ENCODE data around the gene CNTROB. TPM values are rescaled to one million over a fixed set of nuclear protein-coding genes. Genes with fewer than 3 reads are reported as not detected.

CNTROB gene
- total and polyA plus RNA-seq, 2 of the 4 experiments (the other 2 are of a cell fraction), result 12.7 to 26.4 TPM

DNA sequence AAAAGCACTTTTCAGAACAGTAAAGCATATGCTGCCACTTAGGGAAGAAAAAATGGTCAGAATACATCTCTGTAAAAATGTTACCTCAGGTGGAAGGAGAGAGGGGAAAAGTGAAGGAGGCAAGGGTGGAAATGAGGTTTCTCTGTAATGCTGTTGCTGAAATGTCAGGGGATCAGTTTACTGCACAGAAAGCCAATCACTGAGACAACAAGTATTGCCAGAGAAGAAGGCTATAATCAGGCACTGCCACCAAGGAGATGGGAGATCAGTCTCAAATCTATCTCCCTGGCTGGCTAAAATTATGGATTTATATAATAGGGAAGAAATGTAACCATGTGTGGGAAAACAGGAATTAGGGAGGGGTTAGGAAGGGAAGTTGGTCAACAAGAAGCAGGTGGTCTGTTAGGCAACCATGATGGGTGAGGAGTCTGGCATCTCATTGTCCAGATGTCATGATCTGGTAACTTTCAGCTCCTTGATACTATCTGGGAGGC is 42.7 kb downstream of the CNTROB start:
- ATAC-seq (ENCODE audit: low read depth) (no peak), DNase-seq (no peak)
- no peak overlapping the region for H4K91ac ChIP-seq (ENCODE audit: insufficient read depth, low read depth, low read length)
- no peaks in the 10 kb centered on the region for H3K9me1 ChIP-seq (ENCODE audit: insufficient read depth, low read length)
- in situ Hi-C loops (cut with MboI; ENCODE audit: low sequenced_read_pairs), result loop anchor here (25.0 kb wide), 1 partner anchor 237 kb away; no protein-coding TSS in a partner anchor
- intact Hi-C loops (cut with micrococcal nuclease), result no loop called here
- CTCF ChIA-PET, result no interaction called here
- H4K5ac ChIP-seq (ENCODE audit: low read depth, low read length), result no peak overlapping the region
- H2BK20ac ChIP-seq (ENCODE audit: low read depth, low read length), result no peak overlapping the region
- H3K56ac ChIP-seq (ENCODE audit: extremely low read depth, insufficient read depth, low read length), result no peak overlapping the region
- POLR2A ChIA-PET (ENCODE audit: unreplicated experiment), result interaction anchor here (0.5 kb wide), 1 partner anchor 139 kb away, joined by 11 read pairs; no protein-coding TSS in a partner anchor
- H2BK5ac ChIP-seq (ENCODE audit: low read depth, low read length, poor library complexity, severe bottlenecking), result no peak overlapping the region
- dilution Hi-C loops (cut with HindIII; ENCODE audit: low sequenced_read_pairs, unreplicated experiment), result no loop called here
- no peaks in the 10 kb centered on the region for H3K36me3 ChIP-seq (ENCODE audit: control insufficient read depth, insufficient read depth, low read length)
- TF ChIP-seq MAZ (IDR thresholded peaks at IDR 0.05; ENCODE audit: borderline replicate concordance, low read depth, low read length) (no peak), SMC3 (IDR thresholded peaks at IDR 0.05; ENCODE audit: low read depth, low read length) (no peak), CHD1 (IDR thresholded peaks at IDR 0.05; ENCODE audit: low read depth, low read length) (no peak), RAD21 (IDR thresholded peaks at IDR 0.05; ENCODE audit: low read length) (no peak), BHLHE40 (IDR thresholded peaks at IDR 0.05; ENCODE audit: low read depth, low read length) (no peak), RCOR1 (IDR thresholded peaks at IDR 0.05; ENCODE audit: insufficient replicate concordance, low read length) (no peak), RFX5 (IDR thresholded peaks at IDR 0.05; ENCODE audit: low read depth, low read length) (no peak), MXI1 (IDR thresholded peaks at IDR 0.05; ENCODE audit: borderline replicate concordance, low read depth, low read length) (no peak), NFE2L2 (IDR thresholded peaks at IDR 0.05; ENCODE audit: low read depth, low read length) (no peak), FOS (IDR thresholded peaks at IDR 0.05; ENCODE audit: low read depth, low read length) (no peak), MAFK (IDR thresholded peaks at IDR 0.05; ENCODE audit: low read depth, low read length) (no peak), POLR2A (IDR thresholded peaks at IDR 0.05; ENCODE audit: low read depth, low read length) (no peak), CEBPB (IDR thresholded peaks at IDR 0.05; ENCODE audit: low read depth, low read length) (no peak)
- TF ChIP-seq, protein P1, sequence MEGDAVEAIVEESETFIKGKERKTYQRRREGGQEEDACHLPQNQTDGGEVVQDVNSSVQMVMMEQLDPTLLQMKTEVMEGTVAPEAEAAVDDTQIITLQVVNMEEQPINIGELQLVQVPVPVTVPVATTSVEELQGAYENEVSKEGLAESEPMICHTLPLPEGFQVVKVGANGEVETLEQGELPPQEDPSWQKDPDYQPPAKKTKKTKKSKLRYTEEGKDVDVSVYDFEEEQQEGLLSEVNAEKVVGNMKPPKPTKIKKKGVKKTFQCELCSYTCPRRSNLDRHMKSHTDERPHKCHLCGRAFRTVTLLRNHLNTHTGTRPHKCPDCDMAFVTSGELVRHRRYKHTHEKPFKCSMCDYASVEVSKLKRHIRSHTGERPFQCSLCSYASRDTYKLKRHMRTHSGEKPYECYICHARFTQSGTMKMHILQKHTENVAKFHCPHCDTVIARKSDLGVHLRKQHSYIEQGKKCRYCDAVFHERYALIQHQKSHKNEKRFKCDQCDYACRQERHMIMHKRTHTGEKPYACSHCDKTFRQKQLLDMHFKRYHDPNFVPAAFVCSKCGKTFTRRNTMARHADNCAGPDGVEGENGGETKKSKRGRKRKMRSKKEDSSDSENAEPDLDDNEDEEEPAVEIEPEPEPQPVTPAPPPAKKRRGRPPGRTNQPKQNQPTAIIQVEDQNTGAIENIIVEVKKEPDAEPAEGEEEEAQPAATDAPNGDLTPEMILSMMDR (conservative IDR thresholded peaks at IDR 0.05; ENCODE audit: low read depth, low read length), result no peak
- TF ChIP-seq, protein P2, sequence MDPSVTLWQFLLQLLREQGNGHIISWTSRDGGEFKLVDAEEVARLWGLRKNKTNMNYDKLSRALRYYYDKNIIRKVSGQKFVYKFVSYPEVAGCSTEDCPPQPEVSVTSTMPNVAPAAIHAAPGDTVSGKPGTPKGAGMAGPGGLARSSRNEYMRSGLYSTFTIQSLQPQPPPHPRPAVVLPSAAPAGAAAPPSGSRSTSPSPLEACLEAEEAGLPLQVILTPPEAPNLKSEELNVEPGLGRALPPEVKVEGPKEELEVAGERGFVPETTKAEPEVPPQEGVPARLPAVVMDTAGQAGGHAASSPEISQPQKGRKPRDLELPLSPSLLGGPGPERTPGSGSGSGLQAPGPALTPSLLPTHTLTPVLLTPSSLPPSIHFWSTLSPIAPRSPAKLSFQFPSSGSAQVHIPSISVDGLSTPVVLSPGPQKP (IDR thresholded peaks at IDR 0.05; ENCODE audit: borderline replicate concordance, low read depth, low read length), result no peak
- TF ChIP-seq, protein P3, sequence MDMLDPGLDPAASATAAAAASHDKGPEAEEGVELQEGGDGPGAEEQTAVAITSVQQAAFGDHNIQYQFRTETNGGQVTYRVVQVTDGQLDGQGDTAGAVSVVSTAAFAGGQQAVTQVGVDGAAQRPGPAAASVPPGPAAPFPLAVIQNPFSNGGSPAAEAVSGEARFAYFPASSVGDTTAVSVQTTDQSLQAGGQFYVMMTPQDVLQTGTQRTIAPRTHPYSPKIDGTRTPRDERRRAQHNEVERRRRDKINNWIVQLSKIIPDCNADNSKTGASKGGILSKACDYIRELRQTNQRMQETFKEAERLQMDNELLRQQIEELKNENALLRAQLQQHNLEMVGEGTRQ (IDR thresholded peaks at IDR 0.05; ENCODE audit: low read depth, low read length), result no peak
- H3K18ac ChIP-seq (ENCODE audit: low read depth, low read length), result no peak overlapping the region
- H3K4me1 ChIP-seq (ENCODE audit: control insufficient read depth, insufficient read depth, low read length), result no peaks in the 10 kb centered on the region
- no peak overlapping the region for H3K9ac ChIP-seq (ENCODE audit: low read depth, low read length)
- H2BK120ac ChIP-seq (ENCODE audit: low read depth, low read length), result no peak overlapping the region
- no peak overlapping the region for H3K4me2 ChIP-seq (ENCODE audit: low read depth, low read length)
- no peak overlapping the region for H3K23ac ChIP-seq (ENCODE audit: low read depth, low read length)
- no peak overlapping the region for H4K8ac ChIP-seq (ENCODE audit: low read depth in 2 of 2, low read length in 2 of 2)
- H3K4me3 ChIP-seq (ENCODE audit: insufficient read depth, low read depth, low read length), result no peak overlapping the region
- H4K20me1 ChIP-seq (ENCODE audit: insufficient read depth, low read length), result no peaks in the 10 kb centered on the region
- no TSS peak for BruUV-seq (replicated peaks)
- H2AFZ ChIP-seq (replicated peaks; ENCODE audit: low read length, poor library complexity), result no peak overlapping the region
- H3K4ac ChIP-seq (ENCODE audit: low read depth, low read length), result no peak overlapping the region
- H2BK15ac ChIP-seq (ENCODE audit: low read depth, low read length), result no peak overlapping the region
- H3K9me3 ChIP-seq (ENCODE audit: control insufficient read depth, insufficient read depth, low read length), result peaks cover 9% of the 10 kb centered on the region; the same call in 1 of the 2 replicates
- no peaks in the 10 kb centered on the region for H3K79me1 ChIP-seq (ENCODE audit: low read depth in 1 of 2, low read length in 2 of 2)
- H3K27ac ChIP-seq (ENCODE audit: insufficient read depth, low read length), result no peak overlapping the region
- no peak overlapping the region for H2AK9ac ChIP-seq (replicated peaks; ENCODE audit: low read depth, low read length, poor library complexity)
- peaks cover 15% of the 10 kb centered on the region for H3K27me3 ChIP-seq (ENCODE audit: control insufficient read depth, insufficient read depth, low read length)
- H3K14ac ChIP-seq (replicated peaks; ENCODE audit: low read depth, low read length), result no peak overlapping the region
- no peak overlapping the region for H2AK5ac ChIP-seq (ENCODE audit: low read depth, low read length)
